Nephron progenitor cell (in vitro differentiated cells): ENCODE data around the gene SLC1A2.

Source experiments
- DNase-seq: peaks from one replicate; pipeline ENCODE4 v3.0.0; 2021
- H3K27ac Mint-ChIP-seq: 2 replicates; pipeline ENCODE4 v1.8.0; 2021; ENCODE audit warnings: mild to moderate bottlenecking, moderate library complexity, mixed read lengths
- H3K27me3 Mint-ChIP-seq: 2 replicates; pipeline ENCODE4 v1.8.0; 2021; ENCODE audit warnings: mild to moderate bottlenecking, low read depth, mixed read lengths; ENCODE audit not compliant: poor library complexity
- H3K36me3 Mint-ChIP-seq: 2 replicates; pipeline ENCODE4 v1.8.0; 2021; ENCODE audit warnings: low read depth, mixed read lengths
- H3K4me1 Mint-ChIP-seq: 2 replicates; pipeline ENCODE4 v1.8.0; 2021; ENCODE audit warnings: mixed read lengths
- H3K4me3 Mint-ChIP-seq: 2 replicates; pipeline ENCODE4 v1.8.0; 2021; ENCODE audit warnings: mild to moderate bottlenecking, moderate library complexity, mixed read lengths
- H3K9me3 Mint-ChIP-seq: 2 replicates; pipeline ENCODE4 v1.8.0; 2021; ENCODE audit warnings: mild to moderate bottlenecking, moderate library complexity, mixed read lengths
- TF ChIP-seq, protein P1 (sequence below): fragments of 200-600 bp; sonication (generic); IDR thresholded peaks from 2 replicates; pipeline ENCODE4 v1.5.0; 2021; ENCODE audit warnings: antibody characterized with exemption

SLC1A2 gene

GRCh38 chr11:35458846-35459245, 39.5 kb upstream of the SLC1A2 start:
- Mint-ChIP-seq H3K4me3 (no peak overlapping the region), H3K4me1 (no peaks in the 10 kb centered on the region), H3K36me3 (peaks cover 36% of the 10 kb centered on the region), H3K27ac (no peak overlapping the region), H3K9me3 (no peaks in the 10 kb centered on the region), H3K27me3 (no peaks in the 10 kb centered on the region)
- TF ChIP-seq, protein P1, sequence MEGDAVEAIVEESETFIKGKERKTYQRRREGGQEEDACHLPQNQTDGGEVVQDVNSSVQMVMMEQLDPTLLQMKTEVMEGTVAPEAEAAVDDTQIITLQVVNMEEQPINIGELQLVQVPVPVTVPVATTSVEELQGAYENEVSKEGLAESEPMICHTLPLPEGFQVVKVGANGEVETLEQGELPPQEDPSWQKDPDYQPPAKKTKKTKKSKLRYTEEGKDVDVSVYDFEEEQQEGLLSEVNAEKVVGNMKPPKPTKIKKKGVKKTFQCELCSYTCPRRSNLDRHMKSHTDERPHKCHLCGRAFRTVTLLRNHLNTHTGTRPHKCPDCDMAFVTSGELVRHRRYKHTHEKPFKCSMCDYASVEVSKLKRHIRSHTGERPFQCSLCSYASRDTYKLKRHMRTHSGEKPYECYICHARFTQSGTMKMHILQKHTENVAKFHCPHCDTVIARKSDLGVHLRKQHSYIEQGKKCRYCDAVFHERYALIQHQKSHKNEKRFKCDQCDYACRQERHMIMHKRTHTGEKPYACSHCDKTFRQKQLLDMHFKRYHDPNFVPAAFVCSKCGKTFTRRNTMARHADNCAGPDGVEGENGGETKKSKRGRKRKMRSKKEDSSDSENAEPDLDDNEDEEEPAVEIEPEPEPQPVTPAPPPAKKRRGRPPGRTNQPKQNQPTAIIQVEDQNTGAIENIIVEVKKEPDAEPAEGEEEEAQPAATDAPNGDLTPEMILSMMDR = no peak
- DNase-seq = no peak

GRCh38 chr11:35454362-35454761, 35.0 kb upstream of the SLC1A2 start:
- TF ChIP-seq, protein P1 = no peak
- no peak for DNase-seq
- Mint-ChIP-seq H3K36me3 (peaks cover 57% of the 10 kb centered on the region), H3K27me3 (peaks cover 5% of the 10 kb centered on the region), H3K27ac (no peak overlapping the region), H3K4me3 (no peak overlapping the region), H3K9me3 (peaks cover 27% of the 10 kb centered on the region), H3K4me1 (no peaks in the 10 kb centered on the region)

- TF ChIP-seq, protein P1 = no peak
- Mint-ChIP-seq H3K27me3 (peaks cover 50% of the 10 kb centered on the region), H3K36me3 (peaks cover 50% of the 10 kb centered on the region), H3K27ac (no peak overlapping the region), H3K4me1 (no peaks in the 10 kb centered on the region), H3K4me3 (no peak overlapping the region), H3K9me3 (no peaks in the 10 kb centered on the region)
- no peak for DNase-seq
Measured at GRCh38 chr11:35436581-35437250, 17.4 kb upstream of the SLC1A2 start.

GRCh38 chr11:35433588-35433987, 14.2 kb upstream of the SLC1A2 start:
- no peak overlapping the region for H3K4me3 Mint-ChIP-seq
- no peak for DNase-seq
- peaks cover 34% of the 10 kb centered on the region for H3K27me3 Mint-ChIP-seq
- H3K36me3 Mint-ChIP-seq = peaks cover 53% of the 10 kb centered on the region
- peaks cover 3% of the 10 kb centered on the region for H3K4me1 Mint-ChIP-seq
- TF ChIP-seq, protein P1 = no peak
- H3K9me3 Mint-ChIP-seq = no peaks in the 10 kb centered on the region
- no peak overlapping the region for H3K27ac Mint-ChIP-seq

DNA sequence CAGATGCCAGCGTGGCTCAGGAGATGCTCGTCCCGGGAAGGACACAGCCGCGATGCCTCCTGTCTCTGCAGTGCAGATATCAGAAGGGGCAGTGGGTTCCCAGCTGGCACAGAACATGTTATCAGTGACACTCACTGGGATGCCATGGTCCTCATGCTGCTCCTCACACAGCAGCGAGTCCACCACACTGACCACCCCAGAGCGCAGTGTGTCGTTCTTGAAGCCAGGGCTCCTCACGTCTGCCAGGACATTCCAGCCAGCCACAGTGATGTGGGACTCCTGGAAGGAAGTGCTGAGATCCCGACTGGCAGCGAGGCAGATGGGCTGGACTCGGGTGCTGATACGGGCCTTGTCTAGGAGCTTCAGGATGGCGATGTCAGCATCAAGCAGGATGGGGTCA, 13.1 kb upstream of the SLC1A2 start:
- Mint-ChIP-seq H3K27ac (no peak overlapping the region), H3K4me1 (peaks cover 13% of the 10 kb centered on the region), H3K9me3 (no peaks in the 10 kb centered on the region), H3K4me3 (no peak overlapping the region), H3K36me3 (peaks cover 50% of the 10 kb centered on the region), H3K27me3 (peaks cover 29% of the 10 kb centered on the region)
- DNase-seq = no peak
- TF ChIP-seq, protein P1 = no peak

DNA sequence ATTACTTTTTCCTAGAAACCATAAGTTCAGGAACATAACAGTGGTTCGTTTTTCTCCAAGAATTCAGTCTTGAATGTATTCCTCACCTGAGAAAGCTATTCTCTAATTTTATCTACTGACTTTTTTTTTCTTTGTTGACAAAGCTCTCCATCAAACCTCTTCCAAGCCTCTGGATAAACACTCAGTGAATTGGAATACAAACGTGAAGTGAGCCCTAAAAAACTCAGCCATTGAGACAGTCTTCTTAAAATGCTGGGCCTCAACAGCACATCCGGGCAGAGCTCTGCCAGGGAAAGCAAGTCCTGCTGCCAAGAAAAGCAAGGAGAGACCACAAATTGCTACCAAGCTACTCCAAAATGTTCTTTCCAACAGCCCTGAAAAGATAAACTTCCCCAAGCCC, 7.7 kb upstream of the SLC1A2 start:
- DNase-seq = no peak
- TF ChIP-seq, protein P1 = no peak
- Mint-ChIP-seq H3K27me3 (peaks cover 52% of the 10 kb centered on the region), H3K36me3 (peaks cover 23% of the 10 kb centered on the region), H3K9me3 (no peaks in the 10 kb centered on the region), H3K4me3 (no peak overlapping the region), H3K4me1 (peaks cover 42% of the 10 kb centered on the region), H3K27ac (no peak overlapping the region)
